GM12878 (cell line): Measurements from ENCODE around the gene CYYR1. TPM values are rescaled to one million over a fixed set of nuclear protein-coding genes. Genes with fewer than 3 reads are reported as not detected.

Source experiments
- ATAC-seq: fragments of 200-7000 bp; cut with Tn5 transposase; 3 replicates; pipeline ENCODE4 v1.9.1; 2020; ENCODE audit warnings: mild to moderate bottlenecking, moderate library complexity
- BruUV-seq: library from RNA; stranded (reverse); fragments of 400-500 nt; replicated peaks from 2 replicates; lab custom pipeline; 2021; lab: Mats Ljungman, UMichigan
- CTCF ChIA-PET: fragments of 300-600 bp; sonication (Branson Sonifier 250); formaldehyde crosslinking; extraction: SDS; loops from one replicate; lab custom pipeline; 2021; ENCODE audit warnings: inconsistent platforms; lab: Yijun Ruan, JAX
- POLR2A ChIA-PET: fragments of 350-600 bp; formaldehyde crosslinking; extraction: SDS; loops from one replicate; lab custom pipeline; 2021; ENCODE audit warnings: inconsistent platforms; lab: Charles Lee
- RAD21 ChIA-PET: fragments of 300-600 bp; sonication (Branson Sonifier 250); formaldehyde crosslinking; loops from one replicate; lab custom pipeline; 2023; ENCODE audit warnings: antibody characterized with exemption; ENCODE audit not compliant: unreplicated experiment; lab: Charles Lee
- SMC1A ChIA-PET: fragments of 300-600 bp; sonication (Branson Sonifier 250); formaldehyde crosslinking; loops from one replicate; lab custom pipeline; 2023; ENCODE audit not compliant: unreplicated experiment, uncharacterized antibody; lab: Charles Lee
- DNase-seq: peaks from one replicate; pipeline ENCODE4 v3.0.0-alpha.2; 2011; ENCODE audit warnings: low read depth, low spot score
- FAIRE-seq: peaks from 3 replicates; lab custom pipeline; 2011; peaks lifted over from hg19 to GRCh38; lab: Jason Lieb, UNC
- H2AFZ ChIP-seq: 2 replicates; pipeline ENCODE4 v1.6.0; 2011; ENCODE audit warnings: low read depth, low read length, control low read depth; ENCODE audit not compliant: control insufficient read depth
- H3K27ac ChIP-seq: 2 replicates; pipeline ENCODE4 v1.5.1; 2011; ENCODE audit warnings: control low read depth; ENCODE audit not compliant: control insufficient read depth, insufficient read depth
- H3K27me3 ChIP-seq, 2 experiments: replicated peaks in 1 of 2; 2 replicates each; pipeline versions ENCODE4 v1.6.0 to v1.6.1; 2011; ENCODE audit warnings: low read length in 1 of 2; ENCODE audit not compliant: control insufficient read depth in 2 of 2, insufficient read depth in 2 of 2
- H3K36me3 ChIP-seq, 2 experiments: 2 replicates each; pipeline ENCODE4 v1.5.1; 2011; ENCODE audit warnings: low read length in 1 of 2; ENCODE audit not compliant: control insufficient read depth in 2 of 2, insufficient read depth in 2 of 2
- H3K4me1 ChIP-seq: 2 replicates; pipeline ENCODE4 v1.6.1; 2011; ENCODE audit warnings: mild to moderate bottlenecking, low read length, moderate library complexity, mixed read lengths; ENCODE audit not compliant: control insufficient read depth, insufficient read depth
- H3K4me2 ChIP-seq: 2 replicates; pipeline ENCODE4 v1.6.0; 2011; ENCODE audit warnings: control low read depth; ENCODE audit not compliant: control insufficient read depth, insufficient read depth
- H3K4me3 ChIP-seq: fragments of 200-600 bp; sonication (generic); 2 replicates; pipeline ENCODE4 v1.5.1; 2016
- H3K79me2 ChIP-seq: 2 replicates; pipeline ENCODE4 v1.6.0; 2011; ENCODE audit warnings: low read length; ENCODE audit not compliant: control insufficient read depth, insufficient read depth
- H3K9ac ChIP-seq: 2 replicates; pipeline ENCODE4 v1.8.0; 2011; ENCODE audit warnings: low read length, control low read depth, mixed read lengths; ENCODE audit not compliant: control insufficient read depth, insufficient read depth
- H3K9me3 ChIP-seq: replicated peaks from 3 replicates; pipeline ENCODE4 v1.5.1; 2011; ENCODE audit warnings: mild to moderate bottlenecking, low read length; ENCODE audit not compliant: control insufficient read depth, insufficient read depth
- H4K20me1 ChIP-seq: 2 replicates; pipeline ENCODE4 v1.6.0; 2011; ENCODE audit not compliant: control insufficient read depth, insufficient read depth
- BCL11A ChIP-seq: IDR thresholded peaks from 2 replicates; pipeline ENCODE4 v1.6.1; 2011; ENCODE audit warnings: low read depth, low read length
- BMI1 ChIP-seq: fragments of 450-650 bp; IDR thresholded peaks from 2 replicates; pipeline ENCODE4 v1.6.1; 2016; ENCODE audit warnings: mild to moderate bottlenecking, moderate library complexity, borderline replicate concordance
- IRF4 ChIP-seq: IDR thresholded peaks from 2 replicates; pipeline ENCODE4 v1.6.1; 2011; ENCODE audit warnings: low read depth, low read length
- MTA2 ChIP-seq: fragments of 450-650 bp; IDR thresholded peaks from 2 replicates; pipeline ENCODE4 v1.6.1; 2016; ENCODE audit warnings: low read depth, mild to moderate bottlenecking, moderate library complexity
- MTA3 ChIP-seq: IDR thresholded peaks from 2 replicates; pipeline ENCODE4 v1.6.1; 2012; ENCODE audit warnings: low read length, inconsistent platforms, borderline replicate concordance
- NFIC ChIP-seq: IDR thresholded peaks from 2 replicates; pipeline ENCODE4 v1.6.1; 2012; ENCODE audit warnings: low read depth, mild to moderate bottlenecking, inconsistent platforms, low read length, moderate library complexity
- POLR2AphosphoS2 ChIP-seq: IDR thresholded peaks from 2 replicates; pipeline ENCODE4 v1.6.1; 2011; ENCODE audit warnings: low read depth, mild to moderate bottlenecking, low read length, improper control_type of control experiment, moderate library complexity
- RFX5 ChIP-seq: IDR thresholded peaks from 2 replicates; pipeline ENCODE4 v1.6.1; 2011; ENCODE audit warnings: low read depth, low read length, improper control_type of control experiment
- STAT1 ChIP-seq: fragments of 450-650 bp; conservative IDR thresholded peaks from 2 replicates; pipeline ENCODE4 v1.6.1; 2014; ENCODE audit warnings: antibody characterized with exemption, mild to moderate bottlenecking
- in situ Hi-C: fragments of 300-500 bp; cut with MboI; formaldehyde crosslinking; loops from 9 replicates; pipeline ENCODE4 v1.14.3; 2018; ENCODE audit warnings: mixed read lengths
- intact Hi-C: fragments of 100-400 bp; cut with micrococcal nuclease; formaldehyde crosslinking; loops from one replicate; pipeline ENCODE4 v1.14.2; 2022; ENCODE audit not compliant: unreplicated experiment
- polyA plus RNA-seq, 11 experiments: library from polyadenylated mRNA; depleted of rRNA in 4 of 11; unstranded in 6 of 11; stranded (reverse) in 5 of 11; fragments of >200 nt; fragmentation: Nextera tagmentation in 4 of 11; fragmentation: Illumina TruSeq in 1 of 11; extraction: Ambion mirVana in 4 of 11; extraction: Trizol in 1 of 11; gene quantifications; 1 replicate in 1 of 11; 2 replicates in 10 of 11; pipeline versions ENCODE4 v1.2.1 to v1.2.3, GENCODE V29; 2011 to 2016; ENCODE audit warnings: inconsistent platforms in 2 of 11, missing spikeins in 2 of 11, low read depth in 1 of 11
- total RNA-seq, 4 experiments: library from RNA; depleted of rRNA in 3 of 4; stranded (reverse); fragments of >200 nt in 3 of 4; fragmentation: Illumina TruSeq in 1 of 4; extraction: Trizol in 1 of 4; gene quantifications; 2 replicates each; pipeline versions ENCODE4 v1.2.1 to v1.2.3, GENCODE V29; 2013 to 2021
- TF ChIP-seq, protein P1 (sequence below): fragments of 450-650 bp; IDR thresholded peaks from 2 replicates; pipeline ENCODE4 v1.6.1; 2017; ENCODE audit warnings: antibody characterized with exemption, mild to moderate bottlenecking, moderate library complexity
- TF ChIP-seq, protein P2 (sequence below): fragments of 450-650 bp; formaldehyde crosslinking; IDR thresholded peaks from 2 replicates; pipeline ENCODE4 v1.4.0; 2020; ENCODE audit warnings: mild to moderate bottlenecking, moderate library complexity
- TF ChIP-seq, protein P3 (sequence below): fragments of 450-650 bp; IDR thresholded peaks from 2 replicates; pipeline ENCODE4 v1.6.1; 2017; ENCODE audit warnings: mild to moderate bottlenecking
- TF ChIP-seq, protein P4 (sequence below), 3 experiments: IDR thresholded peaks in 2 of 3; conservative IDR thresholded peaks in 1 of 3; 2 replicates each; pipeline ENCODE4 v1.5.1; 2011; ENCODE audit warnings: low read depth in 3 of 3, low read length in 3 of 3, mild to moderate bottlenecking in 3 of 3, control low read depth in 2 of 3, moderate library complexity in 2 of 3, inconsistent platforms in 1 of 3, mixed read lengths in 1 of 3; ENCODE audit not compliant: control insufficient read depth in 2 of 3, insufficient read depth in 1 of 3; ENCODE audit errors: extremely low read depth in 1 of 3

CYYR1 gene
- total and polyA plus RNA-seq, 10 of the 15 experiments (the other 5 are each of a cell fraction or from before 2014, with no cell fraction given): 0.11 to 0.13 TPM; not detected in 8

DNA sequence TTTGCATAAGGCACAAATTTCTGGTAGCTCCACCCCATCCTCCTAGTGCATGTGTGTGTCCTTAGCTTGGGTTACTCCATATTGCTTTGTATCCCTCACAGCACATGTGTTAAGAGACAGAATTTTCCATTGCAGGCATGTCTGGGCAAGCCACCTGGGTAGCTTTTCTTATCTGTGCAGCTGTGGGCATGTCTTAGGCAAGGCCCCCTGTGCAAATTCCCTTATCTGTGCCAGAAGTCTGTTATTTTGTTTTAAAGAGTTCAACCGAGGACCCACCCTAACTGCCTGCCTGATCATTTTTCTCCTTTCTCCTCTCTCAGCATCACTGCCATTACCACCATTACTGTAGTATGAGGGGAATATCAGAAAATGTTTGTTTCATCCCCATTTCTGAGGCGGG is 131.9 kb downstream of the CYYR1 start (continued):
- TF ChIP-seq POLR2AphosphoS2: no peak
- no peak for TF ChIP-seq MTA3
- TF ChIP-seq, protein P1, sequence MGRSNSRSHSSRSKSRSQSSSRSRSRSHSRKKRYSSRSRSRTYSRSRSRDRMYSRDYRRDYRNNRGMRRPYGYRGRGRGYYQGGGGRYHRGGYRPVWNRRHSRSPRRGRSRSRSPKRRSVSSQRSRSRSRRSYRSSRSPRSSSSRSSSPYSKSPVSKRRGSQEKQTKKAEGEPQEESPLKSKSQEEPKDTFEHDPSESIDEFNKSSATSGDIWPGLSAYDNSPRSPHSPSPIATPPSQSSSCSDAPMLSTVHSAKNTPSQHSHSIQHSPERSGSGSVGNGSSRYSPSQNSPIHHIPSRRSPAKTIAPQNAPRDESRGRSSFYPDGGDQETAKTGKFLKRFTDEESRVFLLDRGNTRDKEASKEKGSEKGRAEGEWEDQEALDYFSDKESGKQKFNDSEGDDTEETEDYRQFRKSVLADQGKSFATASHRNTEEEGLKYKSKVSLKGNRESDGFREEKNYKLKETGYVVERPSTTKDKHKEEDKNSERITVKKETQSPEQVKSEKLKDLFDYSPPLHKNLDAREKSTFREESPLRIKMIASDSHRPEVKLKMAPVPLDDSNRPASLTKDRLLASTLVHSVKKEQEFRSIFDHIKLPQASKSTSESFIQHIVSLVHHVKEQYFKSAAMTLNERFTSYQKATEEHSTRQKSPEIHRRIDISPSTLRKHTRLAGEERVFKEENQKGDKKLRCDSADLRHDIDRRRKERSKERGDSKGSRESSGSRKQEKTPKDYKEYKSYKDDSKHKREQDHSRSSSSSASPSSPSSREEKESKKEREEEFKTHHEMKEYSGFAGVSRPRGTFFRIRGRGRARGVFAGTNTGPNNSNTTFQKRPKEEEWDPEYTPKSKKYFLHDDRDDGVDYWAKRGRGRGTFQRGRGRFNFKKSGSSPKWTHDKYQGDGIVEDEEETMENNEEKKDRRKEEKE: no peak
- TF ChIP-seq NFIC: no peak
- no peak for TF ChIP-seq MTA2
- TF ChIP-seq BMI1: no peak
- TF ChIP-seq RFX5: no peak

DNA sequence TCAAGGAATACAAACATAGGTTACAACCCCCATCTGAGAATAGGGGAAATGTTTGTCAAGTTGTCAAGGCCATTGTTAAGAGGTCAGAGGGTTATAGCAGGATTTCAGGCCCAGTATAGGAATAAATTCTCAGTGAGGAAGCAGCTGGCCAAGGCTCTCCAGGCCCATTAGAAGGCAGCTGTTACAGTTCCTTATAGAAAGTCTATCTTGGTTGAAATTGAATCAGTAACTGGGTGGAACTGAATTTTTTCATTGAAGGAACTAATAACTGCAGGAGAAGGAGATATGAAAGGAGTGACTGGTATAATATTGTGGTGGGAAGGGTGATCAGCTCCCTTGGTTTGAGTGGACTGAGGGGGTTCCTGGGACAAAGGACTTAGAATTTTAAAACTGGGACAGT is 134.1 kb downstream of the CYYR1 start:
- H4K20me1 ChIP-seq: no peaks in the 10 kb centered on the region
- FAIRE-seq: no peak
- no peaks in the 10 kb centered on the region for H3K36me3 ChIP-seq
- H2AFZ ChIP-seq: no peak overlapping the region
- no peak overlapping the region for H3K9ac ChIP-seq
- no peak for ATAC-seq
- no peak overlapping the region for H3K27ac ChIP-seq
- ChIA-PET SMC1A (no interaction called here), POLR2A (no interaction called here), CTCF (no interaction called here), RAD21 (no interaction called here)
- no peaks in the 10 kb centered on the region; the same call in 2 of the 3 replicates for H3K9me3 ChIP-seq
- in situ Hi-C loops: no loop called here
- BruUV-seq: no TSS peak
- DNase-seq: no peak
- no peaks in the 10 kb centered on the region for H3K27me3 ChIP-seq
- H3K79me2 ChIP-seq: no peaks in the 10 kb centered on the region
- no peak overlapping the region for H3K4me2 ChIP-seq
- H3K4me1 ChIP-seq: no peaks in the 10 kb centered on the region
- intact Hi-C loops: no loop called here
- H3K4me3 ChIP-seq: no peak overlapping the region
- TF ChIP-seq, protein P2, sequence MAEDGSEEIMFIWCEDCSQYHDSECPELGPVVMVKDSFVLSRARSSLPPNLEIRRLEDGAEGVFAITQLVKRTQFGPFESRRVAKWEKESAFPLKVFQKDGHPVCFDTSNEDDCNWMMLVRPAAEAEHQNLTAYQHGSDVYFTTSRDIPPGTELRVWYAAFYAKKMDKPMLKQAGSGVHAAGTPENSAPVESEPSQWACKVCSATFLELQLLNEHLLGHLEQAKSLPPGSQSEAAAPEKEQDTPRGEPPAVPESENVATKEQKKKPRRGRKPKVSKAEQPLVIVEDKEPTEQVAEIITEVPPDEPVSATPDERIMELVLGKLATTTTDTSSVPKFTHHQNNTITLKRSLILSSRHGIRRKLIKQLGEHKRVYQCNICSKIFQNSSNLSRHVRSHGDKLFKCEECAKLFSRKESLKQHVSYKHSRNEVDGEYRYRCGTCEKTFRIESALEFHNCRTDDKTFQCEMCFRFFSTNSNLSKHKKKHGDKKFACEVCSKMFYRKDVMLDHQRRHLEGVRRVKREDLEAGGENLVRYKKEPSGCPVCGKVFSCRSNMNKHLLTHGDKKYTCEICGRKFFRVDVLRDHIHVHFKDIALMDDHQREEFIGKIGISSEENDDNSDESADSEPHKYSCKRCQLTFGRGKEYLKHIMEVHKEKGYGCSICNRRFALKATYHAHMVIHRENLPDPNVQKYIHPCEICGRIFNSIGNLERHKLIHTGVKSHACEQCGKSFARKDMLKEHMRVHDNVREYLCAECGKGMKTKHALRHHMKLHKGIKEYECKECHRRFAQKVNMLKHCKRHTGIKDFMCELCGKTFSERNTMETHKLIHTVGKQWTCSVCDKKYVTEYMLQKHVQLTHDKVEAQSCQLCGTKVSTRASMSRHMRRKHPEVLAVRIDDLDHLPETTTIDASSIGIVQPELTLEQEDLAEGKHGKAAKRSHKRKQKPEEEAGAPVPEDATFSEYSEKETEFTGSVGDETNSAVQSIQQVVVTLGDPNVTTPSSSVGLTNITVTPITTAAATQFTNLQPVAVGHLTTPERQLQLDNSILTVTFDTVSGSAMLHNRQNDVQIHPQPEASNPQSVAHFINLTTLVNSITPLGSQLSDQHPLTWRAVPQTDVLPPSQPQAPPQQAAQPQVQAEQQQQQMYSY (CRISPR knock-in tag): no peak
- TF ChIP-seq, protein P3, sequence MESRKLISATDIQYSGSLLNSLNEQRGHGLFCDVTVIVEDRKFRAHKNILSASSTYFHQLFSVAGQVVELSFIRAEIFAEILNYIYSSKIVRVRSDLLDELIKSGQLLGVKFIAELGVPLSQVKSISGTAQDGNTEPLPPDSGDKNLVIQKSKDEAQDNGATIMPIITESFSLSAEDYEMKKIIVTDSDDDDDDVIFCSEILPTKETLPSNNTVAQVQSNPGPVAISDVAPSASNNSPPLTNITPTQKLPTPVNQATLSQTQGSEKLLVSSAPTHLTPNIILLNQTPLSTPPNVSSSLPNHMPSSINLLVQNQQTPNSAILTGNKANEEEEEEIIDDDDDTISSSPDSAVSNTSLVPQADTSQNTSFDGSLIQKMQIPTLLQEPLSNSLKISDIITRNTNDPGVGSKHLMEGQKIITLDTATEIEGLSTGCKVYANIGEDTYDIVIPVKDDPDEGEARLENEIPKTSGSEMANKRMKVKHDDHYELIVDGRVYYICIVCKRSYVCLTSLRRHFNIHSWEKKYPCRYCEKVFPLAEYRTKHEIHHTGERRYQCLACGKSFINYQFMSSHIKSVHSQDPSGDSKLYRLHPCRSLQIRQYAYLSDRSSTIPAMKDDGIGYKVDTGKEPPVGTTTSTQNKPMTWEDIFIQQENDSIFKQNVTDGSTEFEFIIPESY: no peak
- TF ChIP-seq STAT1 (no peak), IRF4 (no peak), BCL11A (no peak)
- TF ChIP-seq, protein P4, sequence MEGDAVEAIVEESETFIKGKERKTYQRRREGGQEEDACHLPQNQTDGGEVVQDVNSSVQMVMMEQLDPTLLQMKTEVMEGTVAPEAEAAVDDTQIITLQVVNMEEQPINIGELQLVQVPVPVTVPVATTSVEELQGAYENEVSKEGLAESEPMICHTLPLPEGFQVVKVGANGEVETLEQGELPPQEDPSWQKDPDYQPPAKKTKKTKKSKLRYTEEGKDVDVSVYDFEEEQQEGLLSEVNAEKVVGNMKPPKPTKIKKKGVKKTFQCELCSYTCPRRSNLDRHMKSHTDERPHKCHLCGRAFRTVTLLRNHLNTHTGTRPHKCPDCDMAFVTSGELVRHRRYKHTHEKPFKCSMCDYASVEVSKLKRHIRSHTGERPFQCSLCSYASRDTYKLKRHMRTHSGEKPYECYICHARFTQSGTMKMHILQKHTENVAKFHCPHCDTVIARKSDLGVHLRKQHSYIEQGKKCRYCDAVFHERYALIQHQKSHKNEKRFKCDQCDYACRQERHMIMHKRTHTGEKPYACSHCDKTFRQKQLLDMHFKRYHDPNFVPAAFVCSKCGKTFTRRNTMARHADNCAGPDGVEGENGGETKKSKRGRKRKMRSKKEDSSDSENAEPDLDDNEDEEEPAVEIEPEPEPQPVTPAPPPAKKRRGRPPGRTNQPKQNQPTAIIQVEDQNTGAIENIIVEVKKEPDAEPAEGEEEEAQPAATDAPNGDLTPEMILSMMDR (IDR thresholded peaks at IDR 0.05 in 2 of 3, conservative IDR thresholded peaks at IDR 0.05 in 1 of 3; ENCODE audit: control insufficient read depth in 2 of 3, extremely low read depth in 1 of 3, insufficient read depth in 1 of 3, low read depth in 3 of 3, low read length in 3 of 3): no peak
